ENCODE data around the gene LMNTD1. TPM values are rescaled to one million over a fixed set of nuclear protein-coding genes. Genes with fewer than 3 reads are reported as not detected.

The LMNTD1 gene
- total and polyA plus RNA-seq, 9 of the 15 experiments (the other 6 are each of a cell fraction or from before 2014, with no cell fraction given): not detected

DNA sequence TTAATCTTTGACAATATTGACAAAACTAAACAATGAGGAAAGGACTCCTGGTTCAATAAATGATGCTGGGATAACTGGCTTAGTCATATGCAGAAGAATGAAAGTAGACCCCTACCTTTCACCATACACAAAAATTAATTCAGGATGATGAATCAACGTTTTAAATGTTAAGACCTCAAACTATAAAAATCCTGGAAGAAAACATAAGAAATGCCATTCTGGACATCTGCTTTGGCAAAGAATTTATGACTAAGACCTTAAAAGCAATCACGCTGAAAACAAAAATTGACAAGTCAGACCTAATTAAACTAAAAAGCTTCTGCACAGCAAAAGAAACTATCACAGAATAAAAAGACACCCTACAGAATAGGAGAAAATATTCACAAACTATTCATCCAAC is 97.4 kb downstream of the LMNTD1 start:
- ATAC-seq (no peak), DNase-seq (ENCODE audit: extremely low read depth in 1 of 4, low spot score in 3 of 4) (no peak), FAIRE-seq (no peak)
- Histone ChIP-seq H4K20me1 (replicated peaks; ENCODE audit: control insufficient read depth, insufficient read depth, low read length) (no peaks in the 10 kb centered on the region), H3K79me2 (ENCODE audit: control insufficient read depth, insufficient read depth, low read length) (no peaks in the 10 kb centered on the region), H2AFZ (ENCODE audit: low read depth, low read length) (no peak overlapping the region), H3K9me1 (ENCODE audit: control insufficient read depth, insufficient read depth, low read length) (no peaks in the 10 kb centered on the region), H3K4me3 (no peak overlapping the region), H3K9ac (ENCODE audit: insufficient read depth in 1 of 2, low read depth in 2 of 2, low read length in 2 of 2) (no peak overlapping the region), H3K9me3 (replicated peaks; ENCODE audit: control insufficient read depth, insufficient read depth, low read depth, low read length) (no peaks in the 10 kb centered on the region), H3K27ac (ENCODE audit: extremely low read depth, low read depth, low read length) (no peak overlapping the region), H3K4me2 (ENCODE audit: insufficient read depth, low read length) (no peak overlapping the region), H3K36me3 (ENCODE audit: control insufficient read depth, insufficient read depth, low read length) (no peaks in the 10 kb centered on the region), H3K4me1 (replicated peaks in 1 of 2; ENCODE audit: control insufficient read depth in 2 of 2, insufficient read depth in 2 of 2, low read length in 2 of 2) (no peaks in the 10 kb centered on the region; a peak in 1 of 5 replicates), H3K27me3 (ENCODE audit: control insufficient read depth in 2 of 2, insufficient read depth in 2 of 2, low read length in 2 of 2) (peaks cover 0 to 9% of the 10 kb centered on the region in 2 experiments; a peak in 1 of 5 replicates)
- in situ Hi-C loops (cut with MboI): no loop called here
- intact Hi-C loops (cut with micrococcal nuclease): no loop called here
- WGBS (ENCODE audit: insufficient coverage, low coverage, missing lambda C conversion rate): 21% methylated on average over 2 of the region's 2 CpGs
- no TSS peak for BruUV-seq (replicated peaks)
- ChIA-PET POLR2A (no interaction called here), CTCF (ENCODE audit: low intra/inter-chr PET ratio) (no interaction called here)
- TF ChIP-seq, protein P1, sequence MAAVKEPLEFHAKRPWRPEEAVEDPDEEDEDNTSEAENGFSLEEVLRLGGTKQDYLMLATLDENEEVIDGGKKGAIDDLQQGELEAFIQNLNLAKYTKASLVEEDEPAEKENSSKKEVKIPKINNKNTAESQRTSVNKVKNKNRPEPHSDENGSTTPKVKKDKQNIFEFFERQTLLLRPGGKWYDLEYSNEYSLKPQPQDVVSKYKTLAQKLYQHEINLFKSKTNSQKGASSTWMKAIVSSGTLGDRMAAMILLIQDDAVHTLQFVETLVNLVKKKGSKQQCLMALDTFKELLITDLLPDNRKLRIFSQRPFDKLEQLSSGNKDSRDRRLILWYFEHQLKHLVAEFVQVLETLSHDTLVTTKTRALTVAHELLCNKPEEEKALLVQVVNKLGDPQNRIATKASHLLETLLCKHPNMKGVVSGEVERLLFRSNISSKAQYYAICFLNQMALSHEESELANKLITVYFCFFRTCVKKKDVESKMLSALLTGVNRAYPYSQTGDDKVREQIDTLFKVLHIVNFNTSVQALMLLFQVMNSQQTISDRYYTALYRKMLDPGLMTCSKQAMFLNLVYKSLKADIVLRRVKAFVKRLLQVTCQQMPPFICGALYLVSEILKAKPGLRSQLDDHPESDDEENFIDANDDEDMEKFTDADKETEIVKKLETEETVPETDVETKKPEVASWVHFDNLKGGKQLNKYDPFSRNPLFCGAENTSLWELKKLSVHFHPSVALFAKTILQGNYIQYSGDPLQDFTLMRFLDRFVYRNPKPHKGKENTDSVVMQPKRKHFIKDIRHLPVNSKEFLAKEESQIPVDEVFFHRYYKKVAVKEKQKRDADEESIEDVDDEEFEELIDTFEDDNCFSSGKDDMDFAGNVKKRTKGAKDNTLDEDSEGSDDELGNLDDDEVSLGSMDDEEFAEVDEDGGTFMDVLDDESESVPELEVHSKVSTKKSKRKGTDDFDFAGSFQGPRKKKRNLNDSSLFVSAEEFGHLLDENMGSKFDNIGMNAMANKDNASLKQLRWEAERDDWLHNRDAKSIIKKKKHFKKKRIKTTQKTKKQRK (IDR thresholded peaks at IDR 0.05; ENCODE audit: borderline replicate concordance, low read depth, low read length): no peak
- TF ChIP-seq NR4A1 (CRISPR knock-in tag; IDR thresholded peaks at IDR 0.05): no peak
- no peak for TF ChIP-seq NR4A1 (tag; IDR thresholded peaks at IDR 0.05)
- TF ChIP-seq, protein P2, sequence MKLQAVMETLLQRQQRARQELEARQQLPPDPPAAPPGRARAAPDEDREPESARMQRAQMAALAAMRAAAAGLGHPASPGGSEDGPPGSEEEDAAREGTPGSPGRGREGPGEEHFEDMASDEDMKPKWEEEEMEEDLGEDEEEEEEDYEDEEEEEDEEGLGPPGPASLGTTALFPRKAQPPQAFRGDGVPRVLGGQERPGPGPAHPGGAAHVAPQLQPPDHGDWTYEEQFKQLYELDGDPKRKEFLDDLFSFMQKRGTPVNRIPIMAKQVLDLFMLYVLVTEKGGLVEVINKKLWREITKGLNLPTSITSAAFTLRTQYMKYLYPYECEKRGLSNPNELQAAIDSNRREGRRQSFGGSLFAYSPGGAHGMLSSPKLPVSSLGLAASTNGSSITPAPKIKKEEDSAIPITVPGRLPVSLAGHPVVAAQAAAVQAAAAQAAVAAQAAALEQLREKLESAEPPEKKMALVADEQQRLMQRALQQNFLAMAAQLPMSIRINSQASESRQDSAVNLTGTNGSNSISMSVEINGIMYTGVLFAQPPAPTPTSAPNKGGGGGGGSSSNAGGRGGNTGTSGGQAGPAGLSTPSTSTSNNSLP (IDR thresholded peaks at IDR 0.05; ENCODE audit: borderline replicate concordance, low read depth, low read length): no peak
- no peak for TF ChIP-seq HLTF (IDR thresholded peaks at IDR 0.05)
- no peak for TF ChIP-seq MCM3 (IDR thresholded peaks at IDR 0.05)
- TF ChIP-seq E2F8 (IDR thresholded peaks at IDR 0.05; ENCODE audit: low read depth, partially characterized antibody): no peak
- TF ChIP-seq SRSF3 (IDR thresholded peaks at IDR 0.05; ENCODE audit: insufficient read depth, low read length): no peak
- no peak for TF ChIP-seq NR3C1 (CRISPR knock-in tag; IDR thresholded peaks at IDR 0.05)
- TF ChIP-seq ATF1 (CRISPR knock-in tag; IDR thresholded peaks at IDR 0.05): no peak
- no peak for TF ChIP-seq ATF1 (tag; IDR thresholded peaks at IDR 0.05)
- no peak for TF ChIP-seq SMARCC2 (IDR thresholded peaks at IDR 0.05; ENCODE audit: low read depth)
- no peak for TF ChIP-seq ESRRB (CRISPR knock-in tag; IDR thresholded peaks at IDR 0.05; ENCODE audit: borderline replicate concordance)

All from K562 (cell line).